Ovary (tissue), 9 donors: ENCODE data around the gene ZMAT5. TPM values are rescaled to one million over a fixed set of nuclear protein-coding genes. Genes with fewer than 3 reads are reported as not detected.

Source experiments
- DNase-seq, 5 donors: peaks; one replicate each; pipeline ENCODE4 v3.0.0-alpha.2; 2019 to 2020
- H3K27ac ChIP-seq, 2 donors: fragments of 200-600 bp; one replicate each; pipeline versions ENCODE4 v1.5.1 to v1.8.0; 2019 to 2022
- H3K27me3 ChIP-seq: fragments of 200-600 bp; one replicate; pipeline ENCODE4 v1.8.0; 2022
- H3K36me3 ChIP-seq: fragments of 200-600 bp; sonication (generic); one replicate; pipeline ENCODE4 v1.5.1; 2019
- H3K4me1 ChIP-seq: one replicate; pipeline ENCODE4 v1.8.1; 2013; ENCODE audit warnings: mild to moderate bottlenecking, moderate library complexity; ENCODE audit not compliant: insufficient read depth
- H3K4me3 ChIP-seq: fragments of 200-600 bp; sonication (generic); one replicate; pipeline ENCODE4 v1.5.1; 2017
- H3K9me3 ChIP-seq, 2 donors: fragments of 200-600 bp in 1 of 2; sonication (generic) in 1 of 2; one replicate each; pipeline versions ENCODE4 v1.5.1 to v1.8.1; 2013 to 2019; ENCODE audit warnings: mild to moderate bottlenecking in 1 of 2, moderate library complexity in 1 of 2
- EP300 ChIP-seq: sonication (generic); formaldehyde crosslinking; IDR thresholded peaks from one replicate; pipeline ENCODE4 v1.6.1; 2017; ENCODE audit warnings: antibody characterized with exemption
- POLR2A ChIP-seq: fragments of 450-650 bp; IDR thresholded peaks from one replicate; pipeline ENCODE4 v1.6.1; 2017; ENCODE audit warnings: antibody characterized with exemption, mild to moderate bottlenecking, moderate library complexity
- WGBS, 3 donors: extraction: QIAGEN DNeasy Blood & Tissue Kit in 1 of 3; methylation state at CpG; one replicate each; pipeline versions ENCODE4 v1.1.5 to v1.1.7; 2013 to 2017; 5-methylcytosine and 5-hydroxymethylcytosine counted together
- intact Hi-C, 4 donors: fragments of 100-400 bp; cut with DNase I; formaldehyde crosslinking; loops; one replicate each; pipeline versions ENCODE4 v1.11.0 to v1.15.1; 2022 to 2023
- polyA plus RNA-seq, 2 donors: library from polyadenylated mRNA; stranded (reverse); fragments of 200-250 nt in 1 of 2; fragments of 350-450 nt in 1 of 2; fragmentation: Illumina TruSeq in 1 of 2; extraction: RNeasy Lipid Tissue Mini Kit (QIAGEN cat#74804) in 1 of 2; gene quantifications; one replicate each; pipeline ENCODE4 v1.2.3, GENCODE V29; 2013 to 2014
- total RNA-seq, 7 donors: library from RNA; depleted of rRNA in 2 of 7; stranded (reverse); fragments of >200 nt in 2 of 7; fragmentation: NEBNext Ultra II Directional in 3 of 7; extraction: Animal tissue kit (Norgen Biotek cat#: 25700) in 3 of 7; gene quantifications; one replicate each; pipeline versions ENCODE4 v1.1.0 to v1.2.4, GENCODE V29; 2016 to 2023
- TF ChIP-seq, protein P1 (sequence below), 3 donors: fragments of 450-650 bp in 2 of 3; fragments of 200-600 bp in 1 of 3; IDR thresholded peaks; one replicate each; pipeline versions ENCODE4 v1.5.1 to v1.8.0; 2016 to 2022; ENCODE audit warnings: antibody characterized with exemption in 3 of 3, mild to moderate bottlenecking in 1 of 3
- donor health status: DM: no; HTN: no; CAD: no; lungs with moderate emphysema.
- donor health status: DM: no; HTN: no; CAD: no.
- donor health status: Bipolar disorder and iron deficiency.
- donor health status: DM: yes; HTN: yes; CAD: no.
- donor health status: DM: no; HTN: no; CAD: no.
- donor health status: DM: yes; HTN: yes; CAD: no.

The ZMAT5 gene
- total and polyA plus RNA-seq, 9 donors: 5.7 to 27.2 (median 21.4) TPM

DNA sequence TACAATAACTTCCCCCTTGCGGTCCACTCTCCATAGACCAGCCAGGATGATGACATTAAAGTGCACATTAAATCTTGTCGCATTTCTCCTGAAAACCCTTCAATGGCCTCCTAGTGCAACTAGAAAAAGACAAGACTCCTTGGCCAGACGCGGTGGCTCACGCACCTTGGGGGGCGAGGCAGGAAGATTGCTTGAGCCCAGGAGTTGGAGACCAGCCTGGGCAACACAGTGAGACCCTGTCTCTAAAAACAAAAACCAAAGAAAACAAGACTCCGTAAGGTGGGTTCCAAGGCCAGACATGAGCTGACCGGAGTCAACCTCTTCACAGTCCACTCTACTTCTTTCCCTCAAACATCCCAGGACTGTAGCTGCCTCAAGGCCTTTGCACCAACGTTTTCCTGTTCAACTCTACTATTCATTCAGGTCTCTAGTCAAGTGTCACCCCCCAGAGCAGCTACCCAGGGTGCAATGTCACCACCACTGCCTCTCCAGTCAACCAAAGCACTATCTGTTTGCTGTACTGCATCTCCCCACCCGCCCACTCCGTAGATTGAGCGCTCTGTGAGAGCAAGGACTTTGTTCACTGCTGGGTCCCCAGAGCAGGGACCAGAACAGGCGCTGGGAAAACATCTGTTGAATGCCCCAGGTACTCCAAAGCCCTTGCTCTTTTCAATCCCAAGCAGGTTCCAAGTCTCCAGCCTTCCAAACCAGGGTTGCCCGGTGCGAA lies 739 bp downstream of the ZMAT5 start:
- no peaks in the 10 kb centered on the region for H3K9me3 ChIP-seq
- no peak for TF ChIP-seq EP300
- TF ChIP-seq, protein P1, sequence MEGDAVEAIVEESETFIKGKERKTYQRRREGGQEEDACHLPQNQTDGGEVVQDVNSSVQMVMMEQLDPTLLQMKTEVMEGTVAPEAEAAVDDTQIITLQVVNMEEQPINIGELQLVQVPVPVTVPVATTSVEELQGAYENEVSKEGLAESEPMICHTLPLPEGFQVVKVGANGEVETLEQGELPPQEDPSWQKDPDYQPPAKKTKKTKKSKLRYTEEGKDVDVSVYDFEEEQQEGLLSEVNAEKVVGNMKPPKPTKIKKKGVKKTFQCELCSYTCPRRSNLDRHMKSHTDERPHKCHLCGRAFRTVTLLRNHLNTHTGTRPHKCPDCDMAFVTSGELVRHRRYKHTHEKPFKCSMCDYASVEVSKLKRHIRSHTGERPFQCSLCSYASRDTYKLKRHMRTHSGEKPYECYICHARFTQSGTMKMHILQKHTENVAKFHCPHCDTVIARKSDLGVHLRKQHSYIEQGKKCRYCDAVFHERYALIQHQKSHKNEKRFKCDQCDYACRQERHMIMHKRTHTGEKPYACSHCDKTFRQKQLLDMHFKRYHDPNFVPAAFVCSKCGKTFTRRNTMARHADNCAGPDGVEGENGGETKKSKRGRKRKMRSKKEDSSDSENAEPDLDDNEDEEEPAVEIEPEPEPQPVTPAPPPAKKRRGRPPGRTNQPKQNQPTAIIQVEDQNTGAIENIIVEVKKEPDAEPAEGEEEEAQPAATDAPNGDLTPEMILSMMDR (IDR thresholded peaks at IDR 0.05): no peak
- no peak for TF ChIP-seq POLR2A
- H3K27me3 ChIP-seq: no peaks in the 10 kb centered on the region
- peak overlapping the region; percentile 97 for H3K4me3 ChIP-seq
- intact Hi-C loops: loop anchor here in 1 of 4 donors (10.0 kb wide), 1 partner anchor 239 kb away; no protein-coding TSS in a partner anchor
- peaks cover 10% of the 10 kb centered on the region for H3K4me1 ChIP-seq
- H3K36me3 ChIP-seq: no peaks in the 10 kb centered on the region
- peak overlapping the region in 1 of 2 donors; percentile 76 for H3K27ac ChIP-seq
- WGBS, 3 donors: 48 to 56% (median 51%) methylated on average over 15 of the region's 15 CpGs
- peak in 1 of 5 donors; percentile 15 for DNase-seq

DNA sequence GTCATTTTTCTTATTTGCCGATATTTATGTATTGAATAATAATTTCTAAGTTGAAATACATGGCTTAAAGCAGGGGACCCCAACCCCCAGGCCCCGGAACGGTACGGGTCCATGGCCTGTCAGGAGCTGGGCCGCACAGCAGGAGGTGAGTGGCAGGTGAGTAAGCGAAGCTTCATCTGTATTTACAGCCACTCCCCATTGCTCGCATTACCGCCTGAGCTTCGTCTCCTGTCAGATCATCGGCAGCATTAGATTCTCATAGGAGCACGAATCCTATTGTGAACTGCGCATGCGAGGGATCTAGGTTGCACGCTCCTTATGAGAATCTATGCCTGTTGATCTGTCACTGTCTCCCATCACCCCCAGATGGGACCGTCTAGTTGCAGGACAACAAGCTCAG lies 4.5 kb downstream of the ZMAT5 start:
- peaks cover 5% of the 10 kb centered on the region for H3K4me1 ChIP-seq
- TF ChIP-seq, protein P1 (IDR thresholded peaks at IDR 0.05): no peak
- TF ChIP-seq POLR2A (no peak), EP300 (no peak)
- DNase-seq: no peak
- 82 to 88% (median 85%) methylated on average over 15 of the region's 15 CpGs for whole genome bisulfite sequencing, 3 donors
- no peak overlapping the region for H3K4me3 ChIP-seq
- H3K9me3 ChIP-seq: no peaks in the 10 kb centered on the region
- no peaks in the 10 kb centered on the region for H3K27me3 ChIP-seq
- no peak overlapping the region for H3K27ac ChIP-seq
- no peaks in the 10 kb centered on the region for H3K36me3 ChIP-seq
- intact Hi-C loops: loop anchor here in 1 of 4 donors (10.0 kb wide), 1 partner anchor 243 kb away; no protein-coding TSS in a partner anchor

DNA sequence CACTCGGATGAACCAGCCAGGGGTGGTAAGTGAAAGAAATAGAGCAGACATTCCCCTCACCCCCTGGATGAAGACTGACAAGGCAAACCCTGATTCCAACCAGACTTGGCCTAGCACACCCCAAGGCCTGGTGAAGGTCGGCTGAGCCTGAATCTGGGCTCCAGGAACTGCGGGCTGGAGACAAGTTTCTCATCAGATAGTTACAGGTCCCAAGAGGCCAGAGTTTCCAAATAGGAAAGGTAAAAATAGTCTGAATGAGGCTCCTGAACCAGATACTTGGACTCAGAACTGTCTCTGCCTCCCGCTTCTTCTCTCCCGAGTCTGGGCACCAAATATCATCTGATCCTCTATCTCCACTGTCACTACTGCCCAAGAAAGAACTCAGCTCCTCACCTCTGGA lies 7.8 kb downstream of the ZMAT5 start:
- H3K27ac ChIP-seq: no peak overlapping the region
- H3K9me3 ChIP-seq: no peaks in the 10 kb centered on the region
- no peaks in the 10 kb centered on the region for H3K36me3 ChIP-seq
- TF ChIP-seq EP300 (no peak), POLR2A (no peak)
- TF ChIP-seq, protein P1 (IDR thresholded peaks at IDR 0.05): no peak
- H3K4me3 ChIP-seq: no peak overlapping the region
- 71 to 78% (median 76%) methylated on average over 5 of the region's 5 CpGs for WGBS, 3 donors
- H3K27me3 ChIP-seq: no peaks in the 10 kb centered on the region
- no peaks in the 10 kb centered on the region for H3K4me1 ChIP-seq
- no peak for DNase-seq
- intact Hi-C loops: loop anchor here in 1 of 4 donors (10.0 kb wide), 1 partner anchor 226 kb away; no protein-coding TSS in a partner anchor

DNA sequence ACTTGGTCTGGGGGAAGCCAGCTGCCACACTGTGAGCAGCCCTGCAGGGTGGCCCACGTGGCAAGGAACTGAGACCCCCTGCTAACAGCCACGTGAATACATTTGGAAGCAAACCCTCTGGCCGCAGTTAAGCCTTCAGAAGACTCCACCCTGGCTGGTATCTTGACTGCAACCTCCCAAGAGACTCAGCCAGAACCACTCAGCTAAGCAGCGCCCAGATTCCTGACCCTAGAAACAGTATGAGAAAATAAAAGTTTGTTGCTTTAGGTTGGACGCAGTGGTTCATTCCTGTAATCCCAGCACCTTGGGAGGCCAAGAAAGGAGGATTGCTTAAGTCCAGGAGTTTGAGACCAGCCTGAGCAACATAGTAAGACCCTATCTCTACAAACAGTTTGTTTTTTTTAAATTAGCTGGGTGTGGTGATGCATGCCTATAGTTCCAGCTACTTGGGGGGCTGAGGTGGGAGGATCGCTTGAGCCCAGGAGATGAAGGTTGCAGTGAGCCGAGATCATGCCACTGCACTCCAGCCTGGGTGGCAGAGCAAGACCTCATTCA lies 8.7 kb downstream of the ZMAT5 start:
- no peak for DNase-seq
- 62 to 68% (median 65%) methylated on average over 7 of the region's 7 CpGs for WGBS, 3 donors
- Histone ChIP-seq H3K4me1 (no peaks in the 10 kb centered on the region), H3K4me3 (no peak overlapping the region), H3K27ac (no peak overlapping the region), H3K36me3 (no peaks in the 10 kb centered on the region), H3K27me3 (no peaks in the 10 kb centered on the region), H3K9me3 (no peaks in the 10 kb centered on the region)
- TF ChIP-seq, protein P1 (IDR thresholded peaks at IDR 0.05): no peak
- TF ChIP-seq EP300 (no peak), POLR2A (no peak)
- intact Hi-C loops: loop anchor here in 1 of 4 donors (10.0 kb wide), 1 partner anchor 227 kb away; no protein-coding TSS in a partner anchor
